Liver (tissue), 3 donors: ENCODE results near the gene FREM1.

ENCODE experiments used
- CTCF ChIP-seq: fragments of 150-350 bp; IDR thresholded peaks from 2 replicates; pipeline ENCODE4 v1.5.1; 2017; ENCODE audit warnings: improper control_type of control experiment, low read depth, low read length; ENCODE audit not compliant: missing input control
- RAD21 ChIP-seq, 2 donors: IDR thresholded peaks; 2 replicates each; pipeline ENCODE4 v1.6.1; 2016; ENCODE audit warnings: antibody characterized with exemption in 2 of 2, mild to moderate bottlenecking in 2 of 2
- donor health status: healthy.
- donor health status: healthy.

- TF ChIP-seq RAD21 (IDR thresholded peaks at IDR 0.05), result no peak
- no peak for TF ChIP-seq CTCF
Measured at GRCh38 chr9:14702200-14702720, 208.0 kb downstream of the FREM1 start.
